Thyroid gland (tissue), 4 donors: ENCODE data around the gene RPL21.

Experiments used
- CTCF ChIP-seq, 6 experiments: fragments of 200-600 bp in 3 of 6; fragments of 450-650 bp in 3 of 6; sonication (generic) in 3 of 6; IDR thresholded peaks; one replicate each; pipeline ENCODE4 v1.5.1; 2016 to 2019; ENCODE audit warnings: antibody characterized with exemption in 6 of 6, mild to moderate bottlenecking in 2 of 6, inconsistent platforms in 1 of 6, moderate library complexity in 1 of 6
- POLR2A ChIP-seq, 2 donors: fragments of 450-650 bp; IDR thresholded peaks; one replicate each; pipeline ENCODE4 v1.6.1; 2017; ENCODE audit warnings: antibody characterized with exemption in 2 of 2, mild to moderate bottlenecking in 2 of 2, moderate library complexity in 1 of 2

- no peak for TF ChIP-seq CTCF (IDR thresholded peaks at IDR 0.05)
- no peak for TF ChIP-seq POLR2A (IDR thresholded peaks at IDR 0.05)
Observed at GRCh38 chr13:27242702-27243101, 8.7 kb upstream of the RPL21 start.
